ENCODE measurements around the gene TRIO.

TRIO gene

GRCh38 chr5:14120176-14120575, 23.0 kb upstream of the TRIO start:
- H2AFZ ChIP-seq = no peak overlapping the region
- no peaks in the 10 kb centered on the region for H3K27me3 ChIP-seq (ENCODE audit: control insufficient read depth, insufficient read depth, low read length)
- H3K4me1 ChIP-seq = no peaks in the 10 kb centered on the region
- H3K4me3 ChIP-seq (ENCODE audit: low read depth, low read length) = no peak overlapping the region
- no peak for TF ChIP-seq CTCF (IDR thresholded peaks at IDR 0.05)
- H3K4me2 ChIP-seq (ENCODE audit: low read length) = no peak overlapping the region
- no peak overlapping the region for H3K27ac ChIP-seq
- H3K36me3 ChIP-seq (ENCODE audit: control insufficient read depth, insufficient read depth, low read length) = no peaks in the 10 kb centered on the region
- H3K9me3 ChIP-seq (ENCODE audit: control insufficient read depth, low read length) = no peaks in the 10 kb centered on the region
- H3K79me2 ChIP-seq = no peaks in the 10 kb centered on the region
- no peak overlapping the region for H3K9ac ChIP-seq

DNA sequence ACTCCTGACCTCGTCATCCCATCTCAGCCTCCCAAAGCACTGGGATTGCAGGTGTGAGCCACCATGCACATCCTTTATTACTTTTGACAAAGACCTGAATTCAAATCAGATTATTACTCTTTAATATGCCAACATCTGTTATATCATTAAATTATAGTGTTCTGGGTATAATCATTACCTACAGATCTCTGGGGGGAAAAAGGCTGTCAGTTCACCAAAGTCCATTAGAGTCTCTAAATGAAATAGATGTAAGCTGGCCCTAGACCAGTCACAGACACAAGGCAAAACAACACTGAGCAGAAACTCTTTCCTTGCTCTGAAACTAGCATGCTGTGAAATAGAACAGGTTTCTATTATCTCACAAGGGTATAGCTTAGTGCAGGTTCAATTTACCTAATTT, 21.6 kb upstream of the TRIO start:
- H3K4me2 ChIP-seq (ENCODE audit: low read length) = no peak overlapping the region
- H3K9me3 ChIP-seq (ENCODE audit: control insufficient read depth, low read length) = no peaks in the 10 kb centered on the region
- no peak overlapping the region for H3K4me3 ChIP-seq (ENCODE audit: low read depth, low read length)
- no peak overlapping the region for H2AFZ ChIP-seq
- H3K27ac ChIP-seq = no peak overlapping the region
- no peaks in the 10 kb centered on the region for H3K36me3 ChIP-seq (ENCODE audit: control insufficient read depth, insufficient read depth, low read length)
- no peak overlapping the region for H3K9ac ChIP-seq
- TF ChIP-seq CTCF (IDR thresholded peaks at IDR 0.05) = no peak
- no peaks in the 10 kb centered on the region for H3K27me3 ChIP-seq (ENCODE audit: control insufficient read depth, insufficient read depth, low read length)
- no peaks in the 10 kb centered on the region for H3K79me2 ChIP-seq
- H3K4me1 ChIP-seq = no peaks in the 10 kb centered on the region

- no peaks in the 10 kb centered on the region for H3K4me1 ChIP-seq
- H3K4me3 ChIP-seq (ENCODE audit: low read depth, low read length) = no peak overlapping the region
- H3K9ac ChIP-seq = no peak overlapping the region
- no peaks in the 10 kb centered on the region for H3K27me3 ChIP-seq (ENCODE audit: control insufficient read depth, insufficient read depth, low read length)
- no peaks in the 10 kb centered on the region for H3K36me3 ChIP-seq (ENCODE audit: control insufficient read depth, insufficient read depth, low read length)
- H3K4me2 ChIP-seq (ENCODE audit: low read length) = no peak overlapping the region
- no peaks in the 10 kb centered on the region for H3K9me3 ChIP-seq (ENCODE audit: control insufficient read depth, low read length)
- no peaks in the 10 kb centered on the region for H3K79me2 ChIP-seq
- TF ChIP-seq CTCF (IDR thresholded peaks at IDR 0.05) = no peak
- H2AFZ ChIP-seq = no peak overlapping the region
- no peak overlapping the region for H3K27ac ChIP-seq
Measured at GRCh38 chr5:14122089-14122488, 21.1 kb upstream of the TRIO start.

DNA sequence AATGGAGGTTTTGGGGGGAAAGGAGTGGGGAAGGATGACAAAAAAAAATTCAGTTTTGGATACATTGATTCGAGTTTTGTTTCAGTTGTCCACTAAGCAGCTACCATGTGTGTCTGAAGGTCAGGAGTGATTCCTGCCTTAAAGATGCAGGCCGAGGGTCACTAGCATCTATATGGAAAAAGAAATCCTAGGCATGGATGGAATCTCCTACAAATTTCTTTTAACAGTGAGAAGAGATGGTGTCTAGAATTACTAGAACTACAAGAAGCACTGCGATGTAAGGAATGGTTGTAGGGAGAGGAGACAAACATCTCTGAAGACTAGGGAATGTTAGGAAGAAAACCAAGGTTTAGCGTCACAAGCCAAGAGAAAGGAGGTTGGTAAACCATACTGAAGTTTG, 19.6 kb upstream of the TRIO start:
- Histone ChIP-seq H3K4me1 (no peaks in the 10 kb centered on the region), H3K27ac (no peak overlapping the region)

More for the DNA sequence above, 19.6 kb upstream of the TRIO start:
- Histone ChIP-seq H3K4me2 (ENCODE audit: low read length) (no peak overlapping the region), H3K9ac (no peak overlapping the region), H3K4me3 (ENCODE audit: low read depth, low read length) (no peak overlapping the region), H3K27me3 (ENCODE audit: control insufficient read depth, insufficient read depth, low read length) (no peaks in the 10 kb centered on the region), H3K36me3 (ENCODE audit: control insufficient read depth, insufficient read depth, low read length) (no peaks in the 10 kb centered on the region), H3K9me3 (ENCODE audit: control insufficient read depth, low read length) (no peaks in the 10 kb centered on the region), H3K79me2 (no peaks in the 10 kb centered on the region), H2AFZ (no peak overlapping the region)
- TF ChIP-seq CTCF (IDR thresholded peaks at IDR 0.05) = no peak
